GM21447 (cell line): Measurements from ENCODE around the gene CDON.

Experiments
- ATAC-seq: cut with Tn5 transposase; IDR thresholded peaks from one replicate; pipeline ENCODE4 v1.9.1; 2021; ENCODE audit not compliant: unreplicated experiment

The CDON gene

DNA sequence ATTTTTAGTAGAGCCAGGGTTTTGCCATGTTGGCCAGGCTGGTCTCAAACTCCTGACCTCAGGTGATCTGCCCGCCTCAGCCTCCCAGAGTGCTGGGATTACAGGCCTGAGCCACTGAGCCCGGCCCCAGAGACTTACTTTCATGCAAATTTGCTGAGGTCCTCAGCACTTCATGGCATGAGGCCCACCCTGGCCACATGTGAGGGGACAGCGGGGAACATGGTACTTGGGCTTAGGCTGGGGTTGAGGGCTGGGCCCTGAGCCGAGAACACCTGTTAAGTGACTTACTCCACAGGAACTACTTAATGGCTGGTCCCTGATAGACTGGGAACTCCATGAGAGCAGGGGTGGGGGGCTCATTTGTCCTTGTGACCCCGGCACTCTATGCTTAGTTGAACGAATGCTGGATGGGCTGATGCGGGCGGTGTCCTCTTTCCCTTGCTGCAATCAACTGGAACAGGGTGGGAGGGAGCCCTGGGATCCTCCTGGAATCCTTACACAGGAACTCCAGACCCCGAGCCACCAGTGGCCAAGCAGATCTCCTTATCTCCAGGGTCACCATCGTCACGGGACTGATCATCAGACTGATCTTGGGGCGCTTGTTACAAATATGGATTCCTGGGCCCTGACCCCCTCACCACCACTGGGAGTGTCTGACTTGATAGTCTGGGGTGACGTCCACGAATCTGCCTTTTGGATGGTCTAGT is 115.8 kb downstream of the CDON start:
- ATAC-seq = no peak

DNA sequence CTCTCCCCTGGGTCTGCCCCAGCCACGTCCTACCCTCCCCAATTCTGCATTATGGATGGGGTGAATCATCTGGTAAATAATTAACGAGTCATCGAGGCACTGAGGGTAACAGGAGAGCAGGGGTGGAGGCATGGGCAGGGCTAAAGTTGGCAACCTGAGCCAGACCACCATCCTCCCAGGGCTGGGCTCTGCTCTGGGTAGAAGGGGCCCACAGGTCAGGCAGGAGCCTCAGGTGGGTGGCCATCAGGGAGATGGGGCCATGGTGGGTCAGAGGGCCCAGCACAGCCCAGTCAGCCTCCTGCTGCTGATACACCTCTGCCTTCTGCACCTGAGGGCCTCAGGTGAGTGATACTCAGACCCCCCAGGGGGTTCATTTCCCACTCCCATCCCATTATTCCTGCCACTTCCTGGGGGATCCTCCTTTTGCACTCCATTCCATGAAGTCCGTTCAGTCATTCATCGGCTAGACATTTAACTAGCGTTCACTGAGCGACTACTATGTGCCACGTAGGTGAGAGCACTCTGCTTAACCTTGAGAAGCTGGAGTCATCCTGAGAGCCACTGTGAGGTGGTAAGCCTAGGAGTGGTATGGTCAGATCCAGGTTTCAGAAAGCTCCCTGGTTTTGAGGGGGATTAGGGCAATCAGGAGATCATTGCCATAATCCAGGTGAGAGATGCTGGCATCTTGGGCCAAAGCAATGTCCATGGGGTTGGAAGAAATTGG is 116.7 kb downstream of the CDON start, which contains the start of gene VSIG10L2:
Gene VSIG10L2 (plus strand): TSS at position 248 of the 724 bp plus-strand sequence. CDS start 12 bp downstream, at position 260.
- no peak for ATAC-seq

GRCh38 chr11:125945011-125945796 is 117.5 kb downstream of the CDON start:
- ATAC-seq = no peak

- no peak for ATAC-seq
These were observed 118.2 kb downstream of the CDON start for GRCh38 chr11:125944350-125945010.

GRCh38 chr11:125943661-125944349 is 118.9 kb downstream of the CDON start:
- ATAC-seq = no peak

GRCh38 chr11:125942771-125943428 is 119.8 kb downstream of the CDON start:
- no peak for ATAC-seq

- no peak for ATAC-seq
These were observed 120.8 kb downstream of the CDON start for GRCh38 chr11:125941619-125942611.

DNA sequence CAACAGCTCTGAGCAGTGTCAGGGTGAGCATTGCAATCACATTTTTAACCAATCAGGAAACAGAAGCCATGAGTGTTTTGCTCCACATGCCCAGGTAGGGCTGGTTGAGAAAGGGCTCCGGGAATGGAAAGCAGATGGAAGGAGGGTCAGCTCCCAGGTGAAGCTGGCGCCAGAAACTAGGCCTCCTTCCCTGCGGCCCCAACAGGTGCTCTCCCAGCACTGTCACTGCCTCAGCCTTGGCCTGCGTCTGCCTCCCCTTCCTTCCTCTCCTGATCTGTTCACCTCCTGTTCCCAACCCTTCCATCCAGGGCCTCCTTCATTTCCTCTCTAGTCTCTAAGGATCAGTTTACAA is 121.4 kb downstream of the CDON start:
- ATAC-seq = no peak

- ATAC-seq = no peak
These were observed 122.5 kb downstream of the CDON start for GRCh38 chr11:125940145-125940544.

DNA sequence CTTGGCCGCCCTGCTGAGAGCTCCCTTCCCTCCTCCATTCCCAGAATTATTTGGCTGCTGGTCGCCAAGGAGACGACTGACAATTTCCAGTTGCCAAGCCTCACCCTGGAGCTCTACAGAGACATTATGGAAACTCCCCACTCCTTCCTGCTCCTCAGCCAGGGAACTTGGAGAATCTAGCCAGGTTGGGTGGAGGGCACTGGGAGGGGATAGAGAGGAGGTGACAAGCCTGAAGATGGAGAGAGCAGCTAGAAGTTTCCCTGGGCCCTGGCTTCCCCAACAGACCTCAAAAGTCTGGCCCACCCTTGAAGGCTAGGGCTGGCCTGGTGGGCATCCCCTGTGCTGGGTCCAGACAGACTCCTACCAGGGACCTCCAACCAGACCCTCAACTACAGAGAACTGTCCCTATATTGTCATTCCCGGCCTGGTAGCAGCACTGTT is 123.6 kb downstream of the CDON start:
- no peak for ATAC-seq

DNA sequence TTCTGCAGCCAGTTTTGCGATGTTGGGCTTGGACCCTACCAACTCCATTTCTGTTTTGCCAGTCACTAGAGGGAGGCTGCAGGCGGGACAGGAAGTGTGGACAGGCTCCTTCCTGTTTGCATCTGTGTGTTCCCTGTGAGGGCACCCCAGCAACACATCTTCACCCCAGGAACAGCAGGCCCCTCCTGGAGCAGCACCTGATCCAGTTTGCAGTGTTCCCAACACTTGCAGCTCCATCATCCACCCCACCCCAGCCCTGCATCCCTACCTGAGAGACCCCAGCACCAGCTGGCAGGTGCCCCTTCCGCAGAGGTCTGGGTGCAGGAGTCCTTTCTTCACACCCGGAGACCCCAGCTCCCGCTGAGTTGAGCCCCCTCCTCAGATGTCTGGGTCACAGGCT is 124.2 kb downstream of the CDON start:
- ATAC-seq = no peak

- ATAC-seq = no peak
These were observed 127.0 kb downstream of the CDON start for GRCh38 chr11:125935618-125936199.

DNA sequence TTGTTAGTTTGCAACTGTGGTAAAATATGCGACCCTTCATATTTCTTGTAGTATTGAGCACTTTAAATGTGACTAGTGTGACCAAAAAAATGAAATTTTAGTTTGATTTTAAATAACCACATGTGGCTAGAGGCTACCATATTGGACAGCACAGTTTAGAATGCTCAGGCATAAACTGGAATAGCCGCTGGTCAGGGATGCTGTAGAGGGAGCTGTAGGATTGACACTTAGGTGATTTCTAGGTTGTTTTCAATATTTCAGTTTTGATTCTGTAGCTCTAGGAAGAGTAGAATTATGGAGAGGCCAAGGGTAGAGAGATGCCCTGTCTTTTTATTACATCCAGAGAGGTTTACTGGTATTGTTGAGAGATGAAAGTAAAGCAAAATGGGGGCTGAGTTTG is 127.6 kb downstream of the CDON start:
- ATAC-seq = no peak

DNA sequence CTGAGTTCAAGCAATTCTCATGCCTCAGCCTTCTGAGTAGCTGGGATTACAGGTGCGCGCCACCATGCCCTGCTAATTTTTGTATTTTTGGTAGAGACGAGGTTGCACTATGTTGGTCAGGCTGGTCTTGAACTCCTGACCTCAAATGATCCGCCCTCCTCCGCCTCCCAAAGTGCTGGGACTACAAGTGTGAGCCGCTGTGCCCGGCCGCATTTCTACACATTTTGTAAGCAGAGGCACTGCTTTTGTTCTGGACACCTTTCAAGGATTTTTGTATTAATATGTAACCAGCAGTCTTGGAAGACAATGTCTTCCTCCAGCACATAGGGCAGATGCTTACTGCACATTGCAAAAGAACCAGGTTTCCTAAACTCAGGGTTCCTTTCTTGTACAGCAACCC is 128.2 kb downstream of the CDON start:
- ATAC-seq = no peak

- no peak for ATAC-seq
These were observed 129.4 kb downstream of the CDON start for GRCh38 chr11:125933030-125933813.

DNA sequence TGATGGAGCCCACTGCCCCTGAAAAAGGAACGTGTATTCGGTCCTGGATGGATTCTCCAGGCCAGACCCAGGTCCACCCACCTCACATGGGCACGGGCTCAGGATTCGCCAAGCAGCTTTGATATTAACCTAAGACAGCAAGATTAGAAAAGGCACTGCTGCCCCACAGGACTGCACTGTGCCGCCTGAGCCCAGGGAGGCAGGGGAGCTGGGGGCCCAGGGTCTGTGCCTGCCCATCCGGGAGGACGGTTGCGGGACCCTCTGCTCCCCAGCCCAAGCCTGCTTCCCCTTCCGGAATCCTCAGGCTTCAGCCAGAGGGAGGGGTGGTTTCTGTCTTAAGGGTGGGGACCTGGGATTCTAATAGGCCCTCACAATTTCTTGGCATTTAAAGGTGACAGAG is 130.4 kb downstream of the CDON start:
- ATAC-seq = no peak

DNA sequence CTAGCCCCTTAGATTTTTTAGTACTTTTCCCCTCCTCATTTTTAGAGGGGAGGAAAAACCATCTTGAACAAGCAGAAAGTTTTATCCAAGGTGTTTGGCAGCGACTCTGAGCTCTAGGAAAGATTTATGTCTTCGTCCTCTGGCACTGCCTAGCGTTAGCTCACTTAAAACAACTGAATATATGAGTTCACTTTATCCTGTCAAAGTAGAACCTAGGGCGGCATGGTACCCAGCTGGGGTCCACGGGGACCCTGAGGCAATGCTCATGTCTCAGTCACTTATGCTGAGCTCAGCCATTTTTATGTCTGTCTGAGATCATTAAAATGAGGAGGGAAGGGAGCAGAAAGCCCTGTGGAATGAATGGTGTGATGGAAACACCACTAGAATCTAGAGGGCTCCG is 131.0 kb downstream of the CDON start:
- ATAC-seq = no peak

- ATAC-seq = no peak
These were observed 131.6 kb downstream of the CDON start for GRCh38 chr11:125931116-125931515.
